Stimulated activated CD8-positive, alpha-beta memory T cell treated with anti-CD3 and anti-CD28 coated beads, Interleukin-4, amount 100 ng/mL, for 1 hour (primary cell): ENCODE measurements around the gene DPY30.

Source experiments
- DNase-seq, 2 donors: peaks; one replicate each; pipeline ENCODE4 v3.0.0-alpha.2; 2020; ENCODE audit warnings: low read depth in 2 of 2, low spot score in 1 of 2

DPY30 gene

DNA sequence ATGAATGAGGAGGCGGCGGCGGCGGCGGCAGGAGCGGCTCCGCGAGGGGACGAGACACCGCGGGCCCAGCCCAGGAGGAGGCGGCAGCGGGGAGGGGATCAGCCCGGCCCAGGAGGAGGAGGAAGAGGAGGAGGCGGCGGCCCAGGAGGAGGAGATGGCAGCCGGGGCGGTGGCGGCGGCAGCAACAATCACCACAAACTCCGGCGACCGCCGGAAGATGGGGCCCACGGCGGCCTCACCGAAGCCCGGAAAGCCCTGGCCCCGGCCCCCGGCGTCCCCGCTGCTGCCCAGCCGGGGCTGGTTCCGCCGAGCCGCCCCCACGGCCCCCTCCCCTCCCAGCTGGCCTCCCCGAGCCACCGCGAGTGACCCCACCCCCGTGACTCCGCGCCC is 29.3 kb downstream of the DPY30 start:
- peak; percentile 22 to 35 for DNase-seq

DNA sequence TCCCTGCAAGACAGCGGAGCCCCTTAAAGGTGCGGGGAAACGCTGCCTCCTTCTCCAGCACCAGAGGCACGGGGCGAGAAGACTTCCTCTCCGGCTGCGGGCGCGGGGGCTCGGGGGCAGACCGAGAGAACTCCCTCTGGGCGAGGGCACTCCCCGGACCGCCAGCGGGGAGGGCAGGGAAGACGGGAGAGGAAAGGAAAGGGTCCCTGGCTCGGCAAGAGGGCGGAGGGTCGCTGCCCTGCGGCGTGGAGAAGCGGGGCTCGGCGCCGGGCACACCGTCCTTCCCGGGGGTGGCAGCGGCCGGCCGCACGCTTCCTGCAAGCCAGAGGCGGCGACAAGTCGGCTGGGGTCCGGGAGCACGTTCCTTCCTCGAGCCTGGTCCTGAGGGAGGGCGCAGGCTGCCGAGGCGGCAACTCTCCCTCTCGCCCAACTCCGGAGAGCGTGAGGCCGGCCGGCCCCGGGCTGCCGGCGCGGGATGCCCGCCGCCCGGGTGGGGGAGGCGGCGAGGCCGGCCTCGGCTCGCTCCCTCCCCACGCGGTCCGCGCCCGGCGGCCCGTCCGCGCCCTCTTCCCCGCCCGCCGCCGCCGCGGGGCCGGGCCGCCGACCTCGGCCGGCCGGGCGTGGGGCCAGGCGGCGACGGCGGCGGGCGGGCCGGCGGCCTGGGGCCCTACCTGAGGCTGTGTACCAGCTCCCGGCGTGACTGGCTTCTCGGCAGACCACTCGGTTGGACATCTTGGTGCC is 29.9 kb downstream of the DPY30 start:
- peak in 1 of 2 donors; percentile 9 for DNase-seq

DNA sequence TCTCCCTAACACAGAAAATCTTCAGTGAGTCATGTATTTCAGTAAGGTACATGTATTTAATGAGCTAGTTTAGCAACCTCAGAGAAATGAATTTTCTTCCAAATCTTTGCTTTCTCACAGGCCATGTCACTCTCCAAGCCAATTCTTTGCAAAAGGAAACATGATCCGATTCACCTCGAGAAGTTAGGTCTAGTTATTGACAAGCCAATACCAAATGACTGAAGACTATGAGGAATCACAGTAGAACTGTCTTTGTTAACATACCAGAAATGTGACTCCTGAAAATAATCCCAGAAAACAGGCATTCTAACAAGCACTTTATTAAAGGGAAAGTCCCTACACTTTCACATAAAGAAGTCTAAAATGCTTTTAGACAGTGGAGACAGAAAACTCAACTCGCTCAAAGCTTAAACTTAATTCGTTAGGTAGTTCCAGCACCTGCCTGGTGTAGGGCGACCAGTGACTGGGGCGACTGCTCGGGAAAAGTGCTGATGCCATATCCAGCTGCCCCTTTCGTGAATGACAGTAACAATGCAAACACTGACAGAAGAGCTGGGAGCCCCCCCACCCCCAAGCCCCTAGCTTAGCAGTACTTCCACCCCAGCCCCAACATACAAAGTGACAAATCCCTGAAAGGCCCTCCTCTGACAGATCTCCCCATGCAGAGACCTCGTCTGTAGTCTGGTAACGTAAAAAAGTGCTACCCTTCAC is 30.6 kb downstream of the DPY30 start:
- no peak for DNase-seq

DNA sequence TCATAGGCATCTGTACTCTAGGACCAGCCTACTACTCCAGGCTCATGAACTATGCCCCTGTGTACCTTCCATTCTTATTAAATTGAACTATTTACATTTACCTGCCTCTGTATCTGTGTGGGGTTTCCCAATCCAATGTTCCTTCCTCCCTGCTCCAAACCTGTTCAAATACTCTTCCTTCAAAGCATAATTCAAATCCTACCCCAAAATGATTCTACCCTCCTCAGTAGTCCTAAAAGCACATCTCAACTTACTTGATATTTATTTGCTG is 32.5 kb downstream of the DPY30 start:
- DNase-seq = no peak

DNA sequence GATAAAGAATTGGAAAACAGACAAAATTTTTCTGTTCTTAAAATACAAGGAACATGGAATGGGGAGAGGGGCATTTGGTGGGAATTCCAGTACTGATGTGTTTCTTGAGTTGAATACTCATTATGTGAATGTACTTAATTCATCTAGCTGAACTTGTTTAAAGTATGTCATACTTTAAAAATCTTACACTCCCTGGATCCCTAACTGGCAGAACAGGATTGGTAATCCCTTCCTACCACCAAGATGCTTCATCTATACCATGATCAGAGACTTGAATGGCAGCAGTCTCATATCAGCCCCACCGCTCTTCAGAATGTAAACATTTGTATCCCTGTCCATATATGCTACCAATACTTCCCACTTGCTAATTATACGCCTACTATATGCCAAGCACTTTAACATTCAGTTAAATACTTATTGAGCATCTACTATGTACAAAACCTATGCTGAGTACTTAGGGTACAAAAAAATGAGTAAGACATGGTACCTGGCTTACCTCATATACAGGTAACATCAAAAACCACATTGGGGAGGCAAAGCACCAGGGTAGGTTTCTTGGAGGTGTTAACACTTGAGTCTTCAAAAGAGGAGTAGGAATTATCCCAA is 34.1 kb downstream of the DPY30 start:
- no peak for DNase-seq

DNA sequence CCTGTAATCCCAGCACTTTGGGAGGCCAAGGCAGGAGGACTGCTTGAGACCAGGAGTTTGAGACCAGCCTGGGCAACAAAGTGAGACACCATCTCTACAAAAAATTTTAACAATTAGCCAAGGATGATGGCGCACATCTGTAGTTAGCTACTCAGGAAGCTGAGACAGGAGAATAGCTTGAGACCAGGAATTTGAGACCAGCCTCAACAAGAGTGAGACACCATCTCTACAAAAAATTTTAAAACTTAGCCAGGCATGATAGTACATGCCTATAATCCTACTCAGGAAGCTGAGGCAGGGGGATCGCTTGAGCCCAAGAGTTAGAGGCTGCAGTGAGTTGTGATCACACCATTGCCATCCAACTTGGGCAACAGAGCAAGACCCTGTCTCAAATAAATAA is 35.8 kb downstream of the DPY30 start:
- DNase-seq = no peak

DNA sequence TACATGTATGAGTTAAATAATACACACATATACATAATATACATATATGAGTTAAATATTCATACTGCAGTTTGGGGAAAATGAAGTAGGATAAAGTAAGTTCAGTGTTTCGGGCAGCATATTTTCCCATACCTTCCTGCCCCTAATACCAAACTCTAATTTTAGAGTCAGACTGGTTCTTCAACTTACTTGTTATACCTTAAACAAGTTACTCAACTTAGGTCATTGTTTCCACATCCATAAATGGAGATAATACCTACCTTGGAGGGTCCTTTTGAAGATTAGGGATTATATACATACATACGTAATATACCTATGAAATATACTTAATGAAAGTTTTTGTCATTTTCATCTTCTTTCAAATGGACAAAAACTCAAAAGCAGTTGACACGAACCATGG is 37.2 kb downstream of the DPY30 start:
- no peak for DNase-seq

DNA sequence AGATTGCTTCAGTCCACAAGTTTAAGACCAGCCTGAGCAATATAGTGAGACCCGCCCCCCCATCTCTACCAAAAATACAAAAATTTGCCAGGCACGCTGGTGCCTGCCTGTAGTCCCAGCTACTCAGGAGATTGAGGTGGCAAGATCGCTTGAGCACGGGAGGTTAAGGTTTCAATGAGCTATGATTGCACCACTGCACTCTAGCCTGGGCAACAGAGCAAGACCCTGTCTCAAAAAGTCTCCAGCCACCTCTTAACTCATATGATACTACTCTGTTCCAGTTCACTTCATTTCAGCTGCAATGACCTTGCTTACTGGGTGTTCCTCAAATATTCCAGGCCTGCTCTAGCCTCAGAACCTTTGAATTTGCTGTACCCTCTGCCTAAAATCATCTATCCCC is 40.2 kb downstream of the DPY30 start:
- DNase-seq = no peak

DNA sequence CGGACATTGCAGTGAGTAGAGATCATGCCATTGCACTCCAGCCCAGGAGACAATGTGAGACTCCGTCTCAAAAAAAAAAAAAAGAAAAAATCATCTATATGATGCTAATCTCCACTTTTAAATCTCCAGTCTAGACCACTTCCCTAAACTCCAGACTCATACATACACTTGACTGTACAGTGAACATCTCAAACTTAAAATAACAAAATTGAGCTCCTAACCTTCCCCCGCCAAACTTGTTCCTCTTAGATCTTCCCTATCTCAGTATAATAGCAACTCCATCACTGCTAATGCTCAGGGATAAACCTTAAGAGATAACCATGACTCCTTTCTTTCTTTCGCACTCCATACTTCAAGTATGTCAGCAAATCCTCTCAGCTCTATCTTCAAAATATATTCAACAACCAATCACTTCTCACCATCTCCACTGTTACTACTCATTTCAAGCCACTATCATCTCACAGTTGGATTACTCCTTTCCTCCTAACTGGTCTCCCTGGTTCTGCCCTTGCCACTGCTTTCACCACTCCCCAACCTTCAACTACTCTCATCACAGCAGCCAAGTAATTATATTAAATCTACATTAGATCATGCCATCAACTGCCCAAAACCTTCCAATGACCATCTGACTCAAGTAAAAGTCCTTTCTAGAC is 40.7 kb downstream of the DPY30 start:
- DNase-seq = no peak

DNA sequence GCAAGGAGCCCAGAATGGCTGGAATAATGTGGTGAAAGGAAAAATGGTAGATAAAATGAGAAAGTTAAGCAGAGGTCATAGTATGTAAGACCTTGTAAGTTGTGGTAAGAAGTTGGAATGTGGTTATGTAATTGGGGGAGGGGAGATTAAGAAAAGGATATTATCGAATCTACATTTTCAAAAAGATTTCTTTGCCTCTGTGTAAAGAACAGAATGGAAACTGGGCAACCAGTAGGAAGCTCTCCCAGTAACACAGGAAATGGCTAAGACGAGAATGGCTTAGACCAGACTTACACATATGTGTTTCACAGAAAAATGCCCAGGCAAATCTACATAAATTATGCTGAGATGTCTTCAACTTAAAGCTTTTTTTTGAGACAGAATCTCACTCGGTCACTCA is 42.0 kb downstream of the DPY30 start:
- no peak for DNase-seq

DNA sequence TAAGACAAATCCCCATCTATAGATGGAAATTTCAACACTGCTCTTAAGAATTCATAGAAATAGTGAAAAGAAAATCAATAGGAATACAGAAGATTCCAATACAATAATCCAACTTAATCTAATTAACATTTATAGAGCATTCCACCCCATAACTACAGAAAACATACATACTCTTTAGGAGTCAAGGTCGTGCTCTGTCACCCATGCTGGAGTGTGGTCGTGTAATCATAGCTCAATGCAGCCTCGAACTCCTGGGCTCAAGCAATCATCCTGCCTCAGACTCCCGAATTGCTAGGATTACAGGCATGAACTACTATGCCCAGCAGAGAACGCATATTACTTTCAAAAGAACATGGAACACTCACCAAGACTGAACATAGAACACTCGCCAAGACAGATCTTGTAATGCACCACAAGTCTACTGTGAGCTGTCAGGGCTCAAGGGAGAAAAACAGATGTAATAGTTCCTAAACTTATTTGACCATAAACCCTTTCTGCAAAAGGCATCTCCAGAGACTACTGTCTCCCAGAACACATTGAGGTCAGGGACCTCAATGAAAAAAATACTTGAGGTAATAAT is 42.9 kb downstream of the DPY30 start:
- no peak for DNase-seq

DNA sequence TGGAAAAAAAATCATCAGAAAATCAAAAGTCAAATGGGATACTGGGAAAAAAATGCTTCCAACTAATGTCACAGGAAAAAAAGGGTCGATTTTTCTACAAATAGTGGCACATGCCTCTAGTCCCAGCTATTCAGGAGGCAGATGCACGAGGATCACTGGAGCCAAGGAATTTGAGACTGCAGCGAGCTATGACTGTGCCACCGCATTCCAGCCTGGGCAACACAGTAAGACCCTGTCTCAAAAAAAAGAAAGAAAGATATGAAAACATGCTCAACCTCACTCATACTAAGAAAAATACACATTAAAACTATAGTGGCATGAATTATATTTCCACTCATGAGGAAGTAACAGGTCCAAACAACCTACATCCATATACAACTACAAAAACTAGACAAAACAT is 46.7 kb downstream of the DPY30 start:
- no peak for DNase-seq

DNA sequence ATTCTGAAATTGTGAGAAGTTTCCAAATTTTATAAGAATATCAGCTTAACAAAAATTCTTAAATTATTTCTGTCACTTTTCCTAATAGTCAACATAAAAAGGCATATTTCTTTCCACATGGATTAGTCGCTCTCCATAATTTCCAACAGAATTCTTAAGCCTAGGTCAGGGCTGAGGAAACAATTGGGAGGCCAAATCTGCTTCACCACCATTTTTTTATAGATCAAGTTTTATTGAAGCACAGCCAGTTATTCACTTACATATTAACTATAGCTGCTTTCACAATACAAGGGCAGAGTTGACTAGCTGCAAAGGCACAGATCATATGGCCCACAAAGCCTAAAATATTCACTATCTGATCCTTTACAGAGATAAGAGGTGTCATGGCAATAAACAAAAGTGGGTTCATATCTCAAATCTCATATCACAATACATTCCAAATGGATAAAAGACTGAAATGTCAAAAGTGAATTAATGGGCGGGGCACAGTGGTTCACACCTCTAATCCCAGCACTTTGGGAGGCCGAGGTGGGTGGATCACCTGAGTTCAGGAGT is 47.5 kb downstream of the DPY30 start:
- no peak for DNase-seq

DNA sequence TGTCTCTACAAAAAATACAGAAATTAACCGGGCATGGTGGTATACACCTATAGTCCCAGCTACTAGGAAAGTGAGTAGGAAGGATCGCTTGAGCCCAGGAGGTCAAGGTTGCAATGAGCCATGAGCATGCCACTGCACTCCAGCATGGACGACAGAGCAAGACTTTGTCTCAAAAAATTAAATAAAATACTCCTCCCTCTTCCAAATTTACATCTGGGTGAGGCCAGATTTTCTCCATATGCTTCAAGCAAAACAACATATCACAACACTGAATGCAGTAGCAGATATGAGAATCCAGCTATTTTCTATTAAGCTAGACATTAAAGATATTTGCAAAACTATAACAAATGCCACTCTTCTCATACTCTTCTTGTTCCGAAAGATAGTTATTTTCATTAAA is 49.7 kb downstream of the DPY30 start:
- DNase-seq = no peak

DNA sequence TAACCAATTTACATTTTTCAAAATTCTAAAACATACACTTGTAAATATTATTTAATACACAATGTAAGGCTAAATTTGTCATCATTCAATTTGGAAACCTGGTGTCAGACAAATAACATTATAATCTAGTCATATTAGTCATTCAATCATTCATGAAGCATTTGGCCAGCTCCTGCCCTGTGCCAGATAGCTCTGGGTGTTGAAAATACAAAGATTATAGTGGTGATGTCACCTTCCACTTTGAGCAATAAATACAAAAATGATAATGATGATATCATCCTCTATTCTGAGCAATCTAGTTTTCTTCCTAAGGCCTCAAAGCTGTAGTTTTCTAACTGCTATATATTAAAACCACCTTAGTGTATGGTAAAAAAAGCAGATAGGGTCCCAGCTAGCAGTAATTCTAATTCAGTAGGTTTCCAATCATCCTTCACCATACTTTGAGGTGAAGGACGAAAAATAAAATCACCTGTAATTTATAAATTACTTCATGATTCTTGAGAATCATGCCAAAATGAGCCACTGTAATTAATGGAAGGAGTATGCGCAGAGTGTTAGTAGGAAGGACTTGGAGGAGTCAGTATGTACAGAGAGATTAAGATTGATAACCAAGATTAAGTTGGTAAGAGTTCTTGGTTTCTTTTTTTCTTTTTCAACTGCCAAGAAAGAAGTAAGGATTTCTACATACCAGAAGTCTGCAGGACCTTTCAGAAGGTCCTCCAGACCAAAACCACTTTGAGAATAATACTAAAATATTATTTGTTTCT is 52.0 kb downstream of the DPY30 start:
- DNase-seq = no peak

DNA sequence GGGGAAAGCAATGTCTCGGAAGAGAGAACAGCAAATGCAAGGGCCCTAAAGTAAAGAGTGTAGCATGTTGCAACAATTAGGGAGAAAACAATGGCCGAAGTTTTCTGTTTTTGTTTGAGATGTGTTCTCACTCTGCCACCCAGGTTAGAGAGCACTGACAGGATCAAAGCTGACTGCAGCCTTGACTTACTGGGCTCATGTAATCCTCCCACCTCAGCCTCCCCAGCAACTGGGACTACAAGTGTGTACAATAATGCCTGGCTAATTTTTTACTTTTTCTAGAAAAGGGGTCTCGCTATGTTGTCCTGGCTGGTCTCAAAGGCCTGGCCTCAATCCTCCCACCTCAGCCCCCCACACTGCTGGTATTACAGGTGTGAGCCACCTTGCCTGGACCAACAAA is 52.7 kb downstream of the DPY30 start:
- DNase-seq = no peak

DNA sequence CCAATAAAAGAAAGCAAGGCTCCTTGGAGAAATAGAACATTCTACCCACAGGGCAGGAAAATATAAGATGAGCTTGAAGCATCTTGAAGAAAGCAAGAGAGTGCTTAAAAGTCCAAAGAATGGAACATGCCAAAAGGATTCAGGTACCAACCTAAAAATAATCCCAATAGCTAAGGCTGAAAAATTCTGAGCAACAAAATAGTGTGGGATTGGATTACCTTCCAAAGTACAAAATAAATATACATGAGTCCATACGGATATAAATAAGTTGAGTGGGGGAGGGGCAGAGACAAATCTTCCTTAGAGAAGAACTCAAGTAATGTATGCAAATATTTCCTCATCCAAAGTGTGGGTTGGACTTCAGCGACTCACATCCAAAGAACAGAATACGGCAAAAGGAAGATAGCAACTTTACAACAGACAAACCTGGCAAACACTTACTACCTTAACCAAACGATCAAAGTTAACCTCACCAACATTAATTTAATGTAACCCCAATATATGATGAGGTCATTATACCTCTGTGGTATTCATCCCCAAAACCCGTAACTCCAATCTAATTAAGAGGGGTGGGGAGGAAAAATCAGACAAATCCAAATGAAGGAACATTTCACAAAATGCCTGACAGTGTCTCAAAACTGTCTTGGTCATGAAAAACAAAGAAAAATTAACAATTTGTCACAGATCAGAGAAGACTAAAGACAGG is 55.7 kb downstream of the DPY30 start:
- DNase-seq = no peak

DNA sequence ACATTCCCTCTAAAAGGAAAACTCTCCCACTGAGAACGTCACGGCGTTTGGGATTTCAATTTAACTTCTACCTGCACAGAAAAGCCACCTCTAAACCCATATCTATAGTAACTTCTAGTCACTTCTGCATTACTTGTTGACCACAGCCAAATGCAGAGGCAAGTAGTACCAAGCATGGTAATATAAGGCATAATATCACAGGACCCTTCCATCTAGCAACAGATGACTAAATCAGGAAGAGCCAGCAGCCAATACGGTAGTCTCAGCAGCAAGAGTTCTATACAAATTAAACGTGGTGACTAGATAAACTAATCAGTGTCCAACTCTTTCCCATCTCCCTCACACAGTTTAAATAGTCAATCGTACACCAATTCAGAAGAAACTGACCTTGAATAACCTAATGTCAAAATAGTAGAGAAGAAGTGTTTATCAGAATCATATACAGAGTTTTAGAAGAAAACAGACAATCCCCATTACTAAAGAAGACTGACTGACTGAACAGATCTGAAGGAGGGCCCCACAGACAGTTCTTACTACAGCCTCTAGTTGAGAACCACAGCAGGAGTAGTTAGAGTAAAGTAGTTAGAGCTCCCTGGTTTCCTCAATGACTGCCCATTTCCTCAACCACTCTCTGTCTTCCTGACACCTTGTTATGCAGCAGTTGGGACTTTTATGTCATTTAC is 58.8 kb downstream of the DPY30 start:
- no peak for DNase-seq

DNA sequence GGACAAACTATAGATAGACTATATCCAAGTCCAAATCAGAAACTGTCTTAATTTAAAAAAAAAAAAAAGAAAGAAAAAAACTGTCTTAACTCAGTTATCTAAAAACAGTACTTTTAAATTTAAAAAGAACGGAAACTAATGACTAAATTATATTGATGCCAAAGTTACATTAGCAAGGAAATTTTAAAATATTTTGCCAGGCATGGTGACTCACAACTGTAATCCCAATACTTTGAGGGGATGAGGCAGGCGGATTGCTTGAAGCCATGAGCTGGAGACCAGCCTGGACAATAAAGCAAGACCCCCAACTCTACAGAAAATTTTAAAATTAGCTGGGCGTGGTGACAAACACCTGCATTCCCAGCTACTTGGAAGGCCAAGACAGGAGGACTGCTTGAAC is 59.6 kb downstream of the DPY30 start:
- no peak for DNase-seq

DNA sequence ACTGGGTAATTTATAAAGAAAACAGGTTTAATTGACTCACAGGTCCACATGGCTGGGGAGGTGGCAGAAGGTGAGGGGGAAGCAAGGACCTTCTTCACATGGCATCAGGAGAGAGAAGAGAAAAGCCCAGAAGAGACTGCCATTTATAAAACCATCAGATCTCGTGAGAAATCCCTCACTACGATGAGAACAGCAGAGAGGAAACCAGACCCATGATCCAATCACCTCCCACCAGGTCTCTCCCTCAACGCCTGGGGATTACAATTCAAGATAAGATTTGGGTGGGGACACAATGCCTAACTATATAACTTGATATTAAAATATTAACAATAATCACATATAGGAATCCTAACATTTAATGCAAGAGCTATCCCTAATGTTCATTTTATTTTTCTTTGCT is 60.6 kb downstream of the DPY30 start:
- no peak for DNase-seq
